GM19452 (cell line): ENCODE results near the gene COMMD2.

Source experiments
- ATAC-seq: cut with Tn5 transposase; IDR thresholded peaks from one replicate; pipeline ENCODE4 v1.9.1; 2021; ENCODE audit not compliant: unreplicated experiment

Gene COMMD2

GRCh38 chr3:149764302-149764701 is 12.0 kb upstream of the COMMD2 start:
- no peak for ATAC-seq

GRCh38 chr3:149763565-149764195 is 11.4 kb upstream of the COMMD2 start:
- ATAC-seq = no peak

GRCh38 chr3:149753717-149754116 is 1.4 kb upstream of the COMMD2 start:
- no peak for ATAC-seq

- ATAC-seq = no peak
These were observed 473 bp upstream of the COMMD2 start for GRCh38 chr3:149752788-149753136.

GRCh38 chr3:149751551-149751950 is 738 bp downstream of the COMMD2 start:
- ATAC-seq = no peak

- no peak for ATAC-seq
These were observed 7.7 kb downstream of the COMMD2 start for GRCh38 chr3:149744606-149745005.

- no peak for ATAC-seq
These were observed 8.1 kb downstream of the COMMD2 start for GRCh38 chr3:149744151-149744550.

GRCh38 chr3:149739396-149739795 is 12.9 kb downstream of the COMMD2 start:
- ATAC-seq = no peak

- no peak for ATAC-seq
These were observed 13.4 kb downstream of the COMMD2 start for GRCh38 chr3:149738876-149739275.

GRCh38 chr3:149736953-149737205 is 15.4 kb downstream of the COMMD2 start:
- no peak for ATAC-seq

- no peak for ATAC-seq
These were observed 15.9 kb downstream of the COMMD2 start for GRCh38 chr3:149736175-149736952.

GRCh38 chr3:149732234-149732633 is 20.1 kb downstream of the COMMD2 start:
- ATAC-seq = no peak

- ATAC-seq = no peak
These were observed 24.6 kb downstream of the COMMD2 start for GRCh38 chr3:149727656-149728055.

- peak; percentile 84 for ATAC-seq
These were observed 25.4 kb downstream of the COMMD2 start for GRCh38 chr3:149726716-149727407.

- ATAC-seq = no peak
These were observed 28.5 kb downstream of the COMMD2 start for GRCh38 chr3:149723781-149724180.

GRCh38 chr3:149720918-149721317 is 31.4 kb downstream of the COMMD2 start:
- ATAC-seq = no peak

- no peak for ATAC-seq
These were observed 34.8 kb downstream of the COMMD2 start for GRCh38 chr3:149717391-149718056.

GRCh38 chr3:149716984-149717383 is 35.3 kb downstream of the COMMD2 start:
- no peak for ATAC-seq

GRCh38 chr3:149715247-149715646 is 37.0 kb downstream of the COMMD2 start:
- no peak for ATAC-seq

- ATAC-seq = no peak
These were observed 38.3 kb downstream of the COMMD2 start for GRCh38 chr3:149713730-149714654.

- ATAC-seq = no peak
These were observed 45.4 kb downstream of the COMMD2 start for GRCh38 chr3:149706905-149707304.
